ENCODE data around the gene TTC31. TPM values are rescaled to one million over a fixed set of nuclear protein-coding genes. Genes with fewer than 3 reads are reported as not detected.

TTC31 gene
- total RNA-seq, 1 donor from 2014 or later, result 19.1 TPM

DNA sequence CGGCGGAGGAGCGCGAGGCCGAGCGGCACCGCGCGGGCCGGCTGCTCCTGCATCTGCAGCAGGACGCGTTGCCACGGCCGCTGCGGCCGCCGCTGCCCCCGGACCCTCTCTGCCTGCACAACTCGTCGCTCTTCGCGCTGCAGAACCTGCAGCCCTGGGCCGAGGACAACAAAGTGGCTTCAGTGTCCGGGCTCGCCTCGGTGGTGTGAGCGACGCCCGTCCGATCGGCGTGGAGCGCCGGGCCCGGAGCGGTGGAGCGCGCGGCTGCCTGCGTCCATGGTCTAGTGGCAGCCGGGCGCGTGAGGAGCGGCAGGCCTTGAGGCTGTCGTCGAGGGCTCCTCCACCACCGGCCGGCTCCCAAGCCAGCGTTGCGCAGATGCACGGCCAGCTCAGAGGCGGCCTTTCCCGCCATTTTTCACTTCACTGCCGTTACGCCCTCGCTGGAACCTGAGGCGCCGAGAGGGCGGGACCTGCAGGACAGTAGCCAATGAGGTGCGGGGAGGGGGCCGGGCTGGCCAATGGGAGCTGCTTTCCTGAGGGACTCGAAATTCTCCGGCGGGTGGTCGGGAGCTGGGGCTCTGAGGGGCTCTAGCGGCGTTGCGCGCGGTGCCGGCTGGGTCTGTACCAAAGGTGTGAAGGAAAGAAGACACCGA is 33.2 kb downstream of the TTC31 start:
- TF ChIP-seq, protein P1, sequence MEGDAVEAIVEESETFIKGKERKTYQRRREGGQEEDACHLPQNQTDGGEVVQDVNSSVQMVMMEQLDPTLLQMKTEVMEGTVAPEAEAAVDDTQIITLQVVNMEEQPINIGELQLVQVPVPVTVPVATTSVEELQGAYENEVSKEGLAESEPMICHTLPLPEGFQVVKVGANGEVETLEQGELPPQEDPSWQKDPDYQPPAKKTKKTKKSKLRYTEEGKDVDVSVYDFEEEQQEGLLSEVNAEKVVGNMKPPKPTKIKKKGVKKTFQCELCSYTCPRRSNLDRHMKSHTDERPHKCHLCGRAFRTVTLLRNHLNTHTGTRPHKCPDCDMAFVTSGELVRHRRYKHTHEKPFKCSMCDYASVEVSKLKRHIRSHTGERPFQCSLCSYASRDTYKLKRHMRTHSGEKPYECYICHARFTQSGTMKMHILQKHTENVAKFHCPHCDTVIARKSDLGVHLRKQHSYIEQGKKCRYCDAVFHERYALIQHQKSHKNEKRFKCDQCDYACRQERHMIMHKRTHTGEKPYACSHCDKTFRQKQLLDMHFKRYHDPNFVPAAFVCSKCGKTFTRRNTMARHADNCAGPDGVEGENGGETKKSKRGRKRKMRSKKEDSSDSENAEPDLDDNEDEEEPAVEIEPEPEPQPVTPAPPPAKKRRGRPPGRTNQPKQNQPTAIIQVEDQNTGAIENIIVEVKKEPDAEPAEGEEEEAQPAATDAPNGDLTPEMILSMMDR (IDR thresholded peaks at IDR 0.05; ENCODE audit: insufficient read depth, low read length, poor library complexity, severe bottlenecking), result no peak
- Histone ChIP-seq H3K36me3 (ENCODE audit: control insufficient read depth, insufficient read depth, low read length) (no peaks in the 10 kb centered on the region), H3K4me3 (ENCODE audit: low read depth, low read length) (peak overlapping the region; percentile 7), H3K27me3 (ENCODE audit: control insufficient read depth, insufficient read depth, low read length) (peaks cover 69% of the 10 kb centered on the region)
- DNase-seq (ENCODE audit: low read depth), result no peak

DNA sequence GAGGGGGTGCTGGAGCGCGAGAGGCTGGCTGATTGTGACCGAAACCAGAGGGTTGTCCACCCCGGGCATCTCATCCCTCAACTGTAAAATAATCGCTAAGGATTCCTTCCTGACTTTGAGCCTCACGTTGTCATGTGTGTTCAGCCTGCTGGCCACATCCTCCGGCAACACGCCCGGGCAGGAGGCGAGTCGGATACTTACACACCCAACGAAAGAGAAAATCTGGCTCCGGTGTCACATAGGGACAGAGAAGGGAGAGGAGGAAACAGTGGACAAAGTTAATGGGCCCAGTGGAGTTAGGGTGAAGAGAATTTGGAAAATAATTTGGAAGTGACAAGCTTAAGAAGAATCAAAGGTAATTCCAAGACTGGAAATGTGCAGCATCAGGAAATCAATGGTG is 33.8 kb downstream of the TTC31 start:
- no peak for DNase-seq (ENCODE audit: low read depth)
- no peaks in the 10 kb centered on the region for H3K36me3 ChIP-seq (ENCODE audit: control insufficient read depth, insufficient read depth, low read length)
- peaks cover 63% of the 10 kb centered on the region for H3K27me3 ChIP-seq (ENCODE audit: control insufficient read depth, insufficient read depth, low read length)
- peak overlapping the region; percentile 7 for H3K4me3 ChIP-seq (ENCODE audit: low read depth, low read length)
- TF ChIP-seq, protein P1 (IDR thresholded peaks at IDR 0.05; ENCODE audit: insufficient read depth, low read length, poor library complexity, severe bottlenecking), result no peak

DNA sequence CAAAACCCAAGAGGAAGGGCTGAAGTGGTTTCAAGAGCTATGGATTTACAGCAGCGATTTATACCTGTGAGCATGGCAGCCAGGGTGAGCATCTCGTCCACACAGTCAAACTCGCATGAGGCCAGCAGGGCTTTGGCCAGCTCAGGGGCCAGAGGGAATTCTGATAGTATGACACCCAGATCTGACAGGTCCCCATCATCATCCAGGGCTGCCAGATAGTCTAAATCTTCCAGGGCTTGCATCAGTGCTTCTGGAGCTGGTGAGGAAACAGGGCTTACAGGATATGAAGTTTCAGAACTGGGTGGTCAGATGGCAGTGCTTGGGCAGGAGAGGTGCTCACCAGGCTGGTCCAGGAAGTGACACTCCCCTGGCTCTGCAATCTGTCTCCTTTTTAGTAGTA is 39.6 kb downstream of the TTC31 start:
- H3K36me3 ChIP-seq (ENCODE audit: control insufficient read depth, insufficient read depth, low read length), result peaks cover 4% of the 10 kb centered on the region
- TF ChIP-seq, protein P1 (IDR thresholded peaks at IDR 0.05; ENCODE audit: insufficient read depth, low read length, poor library complexity, severe bottlenecking), result no peak
- no peak for DNase-seq (ENCODE audit: low read depth)
- peaks cover 9% of the 10 kb centered on the region for H3K27me3 ChIP-seq (ENCODE audit: control insufficient read depth, insufficient read depth, low read length)
- H3K4me3 ChIP-seq (ENCODE audit: low read depth, low read length), result no peak overlapping the region

DNA sequence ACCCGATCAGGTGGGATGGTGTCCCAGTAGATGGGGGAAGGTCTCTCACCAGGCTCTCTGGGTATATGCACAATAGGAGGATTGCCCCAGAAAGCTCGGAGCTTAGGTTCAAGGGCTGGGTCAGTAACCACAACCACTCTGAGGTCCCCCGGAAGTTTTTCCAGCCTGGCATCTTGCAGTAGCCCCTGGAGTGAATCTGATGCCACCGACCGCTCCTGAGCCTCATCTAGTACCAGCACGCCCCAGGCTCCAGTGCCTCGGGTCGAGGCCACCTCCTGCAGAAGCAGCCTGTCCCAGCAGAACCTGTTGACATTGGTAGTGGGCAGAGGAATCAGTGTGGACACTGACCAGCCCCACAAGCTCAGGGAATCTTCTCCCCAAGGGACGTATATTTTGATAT is 41.1 kb downstream of the TTC31 start:
- TF ChIP-seq, protein P1 (IDR thresholded peaks at IDR 0.05; ENCODE audit: insufficient read depth, low read length, poor library complexity, severe bottlenecking), result no peak
- DNase-seq (ENCODE audit: low read depth), result no peak
- Histone ChIP-seq H3K27me3 (ENCODE audit: control insufficient read depth, insufficient read depth, low read length) (no peaks in the 10 kb centered on the region), H3K4me3 (ENCODE audit: low read depth, low read length) (no peak overlapping the region), H3K36me3 (ENCODE audit: control insufficient read depth, insufficient read depth, low read length) (peaks cover 4% of the 10 kb centered on the region)

DNA sequence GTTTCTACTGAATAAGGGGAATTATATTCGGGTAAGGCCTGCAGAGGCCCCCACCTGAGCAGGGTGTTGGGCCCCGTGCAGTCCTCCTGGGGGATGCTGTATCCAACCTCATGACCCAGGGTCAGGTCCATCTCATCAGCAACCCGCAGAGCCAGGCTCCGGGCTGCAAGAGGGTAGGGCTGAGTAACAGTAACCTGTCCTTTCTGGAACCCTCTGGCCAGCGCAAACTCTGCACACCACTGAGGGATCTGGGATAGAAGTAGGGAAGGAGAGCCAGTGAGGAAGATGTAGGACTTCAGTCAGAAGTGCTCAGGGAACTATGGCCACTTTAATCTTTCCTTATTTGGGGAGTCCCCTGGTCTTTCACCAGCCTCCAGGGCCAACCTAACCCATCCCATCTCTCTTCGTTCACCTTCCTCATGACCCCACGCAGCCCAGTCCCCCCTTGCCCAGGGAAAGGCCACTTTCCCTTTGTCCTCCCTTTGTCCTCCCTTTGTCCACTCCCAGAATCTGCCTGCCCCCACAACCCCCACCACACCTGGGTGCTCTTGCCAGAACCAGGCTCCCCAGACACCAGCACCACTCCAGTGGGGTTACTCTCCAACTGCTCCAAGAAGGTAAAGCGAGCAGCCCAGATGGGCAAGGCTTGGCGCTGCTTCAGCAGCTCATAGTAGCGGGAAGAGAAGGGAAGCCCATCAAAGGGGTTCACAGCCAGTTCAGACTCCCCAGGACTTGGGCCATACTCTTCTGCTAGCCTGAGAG is 42.3 kb downstream of the TTC31 start:
- Histone ChIP-seq H3K4me3 (ENCODE audit: low read depth, low read length) (no peak overlapping the region), H3K27me3 (ENCODE audit: control insufficient read depth, insufficient read depth, low read length) (no peaks in the 10 kb centered on the region), H3K36me3 (ENCODE audit: control insufficient read depth, insufficient read depth, low read length) (peaks cover 4% of the 10 kb centered on the region)
- DNase-seq (ENCODE audit: low read depth), result no peak
- TF ChIP-seq, protein P1 (IDR thresholded peaks at IDR 0.05; ENCODE audit: insufficient read depth, low read length, poor library complexity, severe bottlenecking), result no peak
